CD14-positive monocyte (primary cell): Measurements from ENCODE around the gene RAB35. TPM values are rescaled to one million over a fixed set of nuclear protein-coding genes. Genes with fewer than 3 reads are reported as not detected.

ENCODE experiments used
- DNase-seq, 3 donors: peaks; one replicate each; pipeline ENCODE4 v3.0.0-alpha.2; 2011 to 2022
- H2AFZ ChIP-seq: 2 replicates; pipeline ENCODE4 v1.6.0; 2012; ENCODE audit warnings: mild to moderate bottlenecking, low read depth, low read length, inconsistent platforms; ENCODE audit not compliant: insufficient read depth, poor library complexity, severe bottlenecking
- H3K27ac ChIP-seq, 2 donors: 1 replicate in 1 of 2; 2 replicates in 1 of 2; pipeline ENCODE4 v1.5.1; 2012 to 2013; ENCODE audit warnings: low read length in 2 of 2, control low read depth in 1 of 2, inconsistent platforms in 1 of 2, low read depth in 1 of 2, mild to moderate bottlenecking in 1 of 2
- H3K27me3 ChIP-seq, 2 donors: one replicate each; pipeline versions ENCODE4 v1.6.0 to v1.6.1; 2011 to 2013; ENCODE audit warnings: low read length in 2 of 2; ENCODE audit not compliant: control insufficient read depth in 2 of 2, insufficient read depth in 2 of 2
- H3K36me3 ChIP-seq, 2 donors: replicated peaks in 1 of 2; 1 replicate in 1 of 2; 2 replicates in 1 of 2; pipeline versions ENCODE4 v1.5.1 to v1.6.1; 2012 to 2013; ENCODE audit warnings: low read length in 2 of 2, control low read depth in 1 of 2, inconsistent platforms in 1 of 2, mild to moderate bottlenecking in 1 of 2; ENCODE audit not compliant: insufficient read depth in 2 of 2, control insufficient read depth in 1 of 2
- H3K4me1 ChIP-seq, 2 donors: 1 replicate in 1 of 2; 2 replicates in 1 of 2; pipeline versions ENCODE4 v1.5.1 to v1.6.1; 2012 to 2013; ENCODE audit warnings: low read length in 2 of 2, control low read depth in 1 of 2, inconsistent platforms in 1 of 2, mild to moderate bottlenecking in 1 of 2, moderate library complexity in 1 of 2; ENCODE audit not compliant: insufficient read depth in 2 of 2, control insufficient read depth in 1 of 2
- H3K4me2 ChIP-seq: replicated peaks from 2 replicates; pipeline ENCODE3; 2012; ENCODE audit warnings: low read length, moderate library complexity, mild to moderate bottlenecking; ENCODE audit not compliant: poor library complexity, severe bottlenecking; ENCODE audit errors: extremely low read depth
- H3K4me3 ChIP-seq, 3 experiments: fragments of 200-600 bp in 1 of 3; sonication (generic) in 1 of 3; replicated peaks in 1 of 3; 1 replicate in 2 of 3; 2 replicates in 1 of 3; pipeline ENCODE4 v1.5.1; 2011 to 2013; ENCODE audit warnings: low read length in 3 of 3, mild to moderate bottlenecking in 3 of 3, control low read depth in 2 of 3, low read depth in 2 of 3, inconsistent platforms in 1 of 3, moderate library complexity in 1 of 3
- H3K79me2 ChIP-seq: 2 replicates; pipeline ENCODE4 v1.6.0; 2012; ENCODE audit warnings: mild to moderate bottlenecking, control low read depth, inconsistent platforms, low read length, moderate library complexity; ENCODE audit not compliant: insufficient read depth
- H3K9ac ChIP-seq: 2 replicates; pipeline ENCODE4 v1.6.0; 2017; ENCODE audit warnings: low read length, mild to moderate bottlenecking; ENCODE audit not compliant: insufficient read depth, poor library complexity, severe bottlenecking
- H3K9me3 ChIP-seq, 2 donors: replicated peaks in 1 of 2; 1 replicate in 1 of 2; 2 replicates in 1 of 2; pipeline versions ENCODE4 v1.5.1 to v1.6.1; 2012 to 2013; ENCODE audit warnings: low read length in 2 of 2, control low read depth in 1 of 2; ENCODE audit not compliant: control insufficient read depth in 1 of 2, insufficient read depth in 1 of 2
- H4K20me1 ChIP-seq: 2 replicates; pipeline ENCODE4 v1.6.0; 2012; ENCODE audit warnings: mild to moderate bottlenecking, low read length, control low read depth, moderate library complexity; ENCODE audit not compliant: insufficient read depth
- H3K27ac Mint-ChIP-seq, 7 donors: one replicate each; pipeline ENCODE4 v1.8.0; 2020; ENCODE audit warnings: mild to moderate bottlenecking in 7 of 7, mixed read lengths in 7 of 7, moderate library complexity in 6 of 7, inconsistent platforms in 2 of 7
- H3K27me3 Mint-ChIP-seq, 3 donors: one replicate each; pipeline ENCODE4 v1.8.0; 2021 to 2022; ENCODE audit warnings: low read depth in 3 of 3, mild to moderate bottlenecking in 3 of 3, mixed read lengths in 3 of 3, moderate library complexity in 3 of 3, inconsistent platforms in 1 of 3
- H3K36me3 Mint-ChIP-seq, 2 donors: one replicate each; pipeline ENCODE4 v1.8.0; 2020; ENCODE audit warnings: mixed read lengths in 2 of 2, inconsistent platforms in 1 of 2, mild to moderate bottlenecking in 1 of 2
- H3K4me1 Mint-ChIP-seq: one replicate; pipeline ENCODE4 v1.8.0; 2020; ENCODE audit warnings: mild to moderate bottlenecking, mixed read lengths
- H3K4me3 Mint-ChIP-seq, 2 donors: one replicate each; pipeline ENCODE4 v1.8.0; 2020; ENCODE audit warnings: mild to moderate bottlenecking in 2 of 2, mixed read lengths in 2 of 2, moderate library complexity in 1 of 2
- H3K9me3 Mint-ChIP-seq, 7 donors: one replicate each; pipeline ENCODE4 v1.8.0; 2020 to 2022; ENCODE audit warnings: mixed read lengths in 7 of 7, mild to moderate bottlenecking in 6 of 7, moderate library complexity in 6 of 7, inconsistent platforms in 2 of 7
- WGBS: methylation state at CpG from one replicate; pipeline ENCODE4 v1.1.5; 2013; ENCODE audit warnings: missing lambda C conversion rate; ENCODE audit not compliant: insufficient coverage; 5-methylcytosine and 5-hydroxymethylcytosine counted together
- intact Hi-C, 2 donors: fragments of 100-400 bp; cut with micrococcal nuclease; formaldehyde crosslinking; loops; one replicate each; pipeline versions ENCODE4 v1.15.0 to v1.15.1; 2023
- polyA plus RNA-seq, 3 donors: library from polyadenylated mRNA; depleted of rRNA in 1 of 3; unstranded in 2 of 3; stranded (reverse) in 1 of 3; fragments of 300-500 nt in 2 of 3; fragments of >200 nt in 1 of 3; fragmentation: Illumina TruSeq in 2 of 3; gene quantifications; 1 replicate in 2 of 3; 2 replicates in 1 of 3; pipeline ENCODE4 v1.2.3, GENCODE V29; 2012 to 2021
- TF ChIP-seq, protein P1 (sequence below): fragments of 200-600 bp; IDR thresholded peaks from one replicate; pipeline ENCODE4 v1.8.0; 2022; ENCODE audit warnings: antibody characterized with exemption, mild to moderate bottlenecking

The RAB35 gene
- polyA plus RNA-seq, 3 donors: 20.4 to 27.3 (median 21.6) TPM

DNA sequence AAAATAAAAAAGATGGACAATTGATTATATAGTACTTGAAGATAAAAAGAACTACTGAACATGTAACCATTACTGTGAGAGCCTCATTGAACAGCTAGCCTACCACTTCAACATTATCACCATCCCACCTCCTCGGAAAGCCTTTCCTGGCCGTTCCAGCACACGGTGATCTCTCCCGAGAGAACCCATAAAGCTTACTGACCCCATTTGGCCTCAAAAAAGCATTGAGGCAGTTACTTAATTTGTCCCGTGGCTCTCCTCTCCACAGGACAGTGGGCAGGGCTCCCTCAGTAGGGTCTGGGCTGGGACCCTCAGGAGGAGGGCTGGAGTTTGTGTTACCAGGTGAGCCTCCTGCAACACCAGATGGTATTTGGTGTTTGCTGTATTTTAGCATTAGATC, 55.8 kb downstream of the RAB35 start:
- intact Hi-C loops: no loop called here
- Histone ChIP-seq H3K4me1 (no peaks in the 10 kb centered on the region), H3K27me3 (no peaks in the 10 kb centered on the region), H3K79me2 (no peaks in the 10 kb centered on the region), H4K20me1 (no peaks in the 10 kb centered on the region), H3K27ac (no peak overlapping the region), H3K4me3 (no peak overlapping the region), H3K9me3 (no peaks in the 10 kb centered on the region), H3K9ac (no peak overlapping the region), H3K4me2 (no peak overlapping the region), H2AFZ (no peak overlapping the region), H3K36me3 (no peaks in the 10 kb centered on the region)
- H3K4me3 Mint-ChIP-seq: no peak overlapping the region
- no peaks in the 10 kb centered on the region for H3K4me1 Mint-ChIP-seq
- H3K27ac Mint-ChIP-seq: no peak overlapping the region
- 93% methylated on average over 4 of the region's 5 CpGs for WGBS
- H3K9me3 Mint-ChIP-seq: no peaks in the 10 kb centered on the region
- no peak for DNase-seq
- TF ChIP-seq, protein P1, sequence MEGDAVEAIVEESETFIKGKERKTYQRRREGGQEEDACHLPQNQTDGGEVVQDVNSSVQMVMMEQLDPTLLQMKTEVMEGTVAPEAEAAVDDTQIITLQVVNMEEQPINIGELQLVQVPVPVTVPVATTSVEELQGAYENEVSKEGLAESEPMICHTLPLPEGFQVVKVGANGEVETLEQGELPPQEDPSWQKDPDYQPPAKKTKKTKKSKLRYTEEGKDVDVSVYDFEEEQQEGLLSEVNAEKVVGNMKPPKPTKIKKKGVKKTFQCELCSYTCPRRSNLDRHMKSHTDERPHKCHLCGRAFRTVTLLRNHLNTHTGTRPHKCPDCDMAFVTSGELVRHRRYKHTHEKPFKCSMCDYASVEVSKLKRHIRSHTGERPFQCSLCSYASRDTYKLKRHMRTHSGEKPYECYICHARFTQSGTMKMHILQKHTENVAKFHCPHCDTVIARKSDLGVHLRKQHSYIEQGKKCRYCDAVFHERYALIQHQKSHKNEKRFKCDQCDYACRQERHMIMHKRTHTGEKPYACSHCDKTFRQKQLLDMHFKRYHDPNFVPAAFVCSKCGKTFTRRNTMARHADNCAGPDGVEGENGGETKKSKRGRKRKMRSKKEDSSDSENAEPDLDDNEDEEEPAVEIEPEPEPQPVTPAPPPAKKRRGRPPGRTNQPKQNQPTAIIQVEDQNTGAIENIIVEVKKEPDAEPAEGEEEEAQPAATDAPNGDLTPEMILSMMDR: no peak
- no peaks in the 10 kb centered on the region for H3K36me3 Mint-ChIP-seq
- H3K27me3 Mint-ChIP-seq: peaks cover 6 to 18% (median 15%) of the 10 kb centered on the region in 3 donors

GRCh38 chr12:120060196-120060595, 56.4 kb downstream of the RAB35 start:
- Histone ChIP-seq H3K36me3 (no peaks in the 10 kb centered on the region), H2AFZ (no peak overlapping the region), H3K4me3 (no peak overlapping the region), H4K20me1 (no peaks in the 10 kb centered on the region), H3K27me3 (no peaks in the 10 kb centered on the region), H3K9ac (no peak overlapping the region), H3K4me2 (no peak overlapping the region), H3K4me1 (no peaks in the 10 kb centered on the region), H3K79me2 (no peaks in the 10 kb centered on the region), H3K27ac (no peak overlapping the region), H3K9me3 (no peaks in the 10 kb centered on the region)
- H3K4me3 Mint-ChIP-seq: no peak overlapping the region
- intact Hi-C loops: no loop called here
- DNase-seq: no peak
- H3K4me1 Mint-ChIP-seq: peaks cover 2% of the 10 kb centered on the region
- 89% methylated on average over 1 of the region's 1 CpG for WGBS
- peaks cover 6 to 18% (median 13%) of the 10 kb centered on the region in 3 donors for H3K27me3 Mint-ChIP-seq
- TF ChIP-seq, protein P1: no peak
- no peaks in the 10 kb centered on the region for H3K36me3 Mint-ChIP-seq
- H3K9me3 Mint-ChIP-seq: no peaks in the 10 kb centered on the region
- no peak overlapping the region for H3K27ac Mint-ChIP-seq
